Activated T-cell treated with anti-CD3 and anti-CD28 coated beads, Interleukin-2, amount 50 U/mL, for 48 hours (primary cell): ENCODE data around the gene OSBPL1A.
A peak's percentile ranks its signal among the peaks of the same experiment; 100 is the strongest.

Experiments
- DNase-seq, 2 experiments: peaks; one replicate each; pipeline ENCODE4 v3.0.0-alpha.2; 2020

OSBPL1A gene

DNA sequence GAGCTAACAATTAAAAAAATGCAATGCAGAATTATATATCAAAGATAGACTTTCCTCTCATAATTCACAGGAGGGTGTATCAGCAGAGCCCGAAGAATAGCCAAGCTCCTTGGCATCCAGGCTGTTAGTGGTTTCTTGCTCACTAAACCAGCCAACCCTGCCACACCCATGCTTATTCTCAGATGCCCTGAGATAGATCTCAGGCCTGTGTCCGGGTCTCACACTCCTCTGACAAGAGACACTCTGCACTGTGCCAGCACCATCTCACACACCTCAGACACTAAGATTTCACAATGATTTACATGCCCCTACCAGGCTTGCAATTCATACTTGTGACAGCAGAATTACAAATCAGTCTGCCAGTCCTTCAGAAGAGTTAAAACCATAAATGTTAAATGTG lies 64.5 kb downstream of the OSBPL1A start:
- no peak for DNase-seq

GRCh38 chr18:24326211-24326610 lies 71.4 kb downstream of the OSBPL1A start:
- no peak for DNase-seq

- no peak for DNase-seq
Measured at GRCh38 chr18:24322584-24323136, 75.0 kb downstream of the OSBPL1A start.

DNA sequence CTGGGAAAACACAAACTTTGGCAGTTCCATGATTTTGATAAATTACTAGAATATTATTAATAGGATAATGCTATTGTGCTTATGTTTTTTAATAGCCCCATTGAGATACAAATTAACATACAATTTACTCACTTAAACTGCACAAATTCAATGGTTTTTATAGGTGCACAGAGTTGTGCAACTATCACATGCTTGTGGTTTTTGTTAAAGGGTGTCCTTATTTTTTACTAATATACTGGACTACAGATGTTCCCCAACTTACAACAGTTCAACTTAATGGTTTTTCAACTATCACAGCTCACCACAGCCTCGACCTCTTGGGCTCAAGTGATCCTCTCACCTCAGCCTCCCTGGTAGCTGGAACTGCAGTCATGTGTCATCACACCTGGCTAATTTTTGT lies 76.6 kb downstream of the OSBPL1A start:
- no peak for DNase-seq

DNA sequence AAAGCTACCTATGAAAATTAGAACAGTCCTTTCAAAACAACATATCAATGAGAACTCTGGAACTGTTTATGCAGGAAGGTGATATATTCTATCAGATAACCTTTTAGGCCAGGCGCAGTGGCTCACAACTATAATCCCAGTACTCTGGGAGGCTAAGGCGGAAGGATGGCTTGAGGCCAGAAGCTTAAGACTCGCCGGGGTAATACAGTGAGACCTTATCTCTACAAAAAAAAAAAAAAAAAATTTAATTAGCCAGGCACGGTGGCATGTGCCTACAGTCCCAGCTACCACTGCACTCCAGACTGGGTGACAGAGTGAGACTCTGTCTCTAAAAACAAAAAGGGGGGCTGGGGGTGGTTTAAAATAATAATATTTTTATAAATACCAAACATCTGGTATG lies 77.9 kb downstream of the OSBPL1A start:
- DNase-seq, result no peak

GRCh38 chr18:24317370-24317769 lies 80.3 kb downstream of the OSBPL1A start:
- DNase-seq, result no peak

DNA sequence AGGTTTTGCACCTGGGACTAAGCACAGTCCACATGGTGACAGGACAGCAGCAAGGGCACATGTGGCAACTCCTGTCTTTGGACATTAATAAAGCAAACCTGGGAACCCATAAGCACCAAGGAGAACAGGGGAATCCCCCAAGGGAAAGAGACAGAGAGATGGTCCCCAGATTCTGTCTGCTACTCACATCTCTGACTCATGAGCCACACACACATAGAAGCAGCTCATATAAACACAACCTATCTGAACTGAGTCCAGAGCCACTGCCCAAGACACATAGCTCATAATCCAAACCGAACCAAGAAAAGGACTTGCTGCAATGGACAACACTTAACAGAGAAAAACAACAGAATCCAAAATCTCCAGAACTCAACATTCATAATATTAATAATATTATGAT lies 82.5 kb downstream of the OSBPL1A start:
- DNase-seq, result no peak

GRCh38 chr18:24306201-24306600 lies 91.4 kb downstream of the OSBPL1A start:
- DNase-seq, result no peak

- no peak for DNase-seq
Measured at GRCh38 chr18:24300703-24301102, 96.9 kb downstream of the OSBPL1A start.

GRCh38 chr18:24296276-24296675 lies 101.3 kb downstream of the OSBPL1A start:
- DNase-seq, result no peak

GRCh38 chr18:24293254-24293653 lies 104.4 kb downstream of the OSBPL1A start:
- DNase-seq, result no peak

GRCh38 chr18:24278591-24278990 lies 119.0 kb downstream of the OSBPL1A start:
- no peak for DNase-seq

GRCh38 chr18:24277516-24278195 lies 120.0 kb downstream of the OSBPL1A start:
- no peak for DNase-seq

DNA sequence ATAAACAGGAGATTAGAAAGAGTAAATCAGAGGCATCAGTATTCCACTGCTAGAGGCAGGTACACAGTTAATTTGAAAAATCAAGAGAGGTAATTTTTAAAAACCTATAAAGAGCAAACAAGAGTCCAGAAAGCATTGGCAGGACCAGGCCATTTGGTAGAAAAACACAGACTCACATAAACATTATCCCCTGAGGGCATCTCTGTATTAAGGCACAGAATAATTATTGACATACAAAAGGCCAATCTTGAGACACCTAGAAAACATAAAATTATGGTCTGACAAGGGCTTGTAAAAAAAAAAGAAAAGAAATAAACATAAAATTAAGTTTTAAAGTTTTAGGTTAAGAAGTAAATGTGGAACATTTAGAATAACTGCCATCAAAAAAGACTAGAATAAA lies 120.6 kb downstream of the OSBPL1A start:
- no peak for DNase-seq

DNA sequence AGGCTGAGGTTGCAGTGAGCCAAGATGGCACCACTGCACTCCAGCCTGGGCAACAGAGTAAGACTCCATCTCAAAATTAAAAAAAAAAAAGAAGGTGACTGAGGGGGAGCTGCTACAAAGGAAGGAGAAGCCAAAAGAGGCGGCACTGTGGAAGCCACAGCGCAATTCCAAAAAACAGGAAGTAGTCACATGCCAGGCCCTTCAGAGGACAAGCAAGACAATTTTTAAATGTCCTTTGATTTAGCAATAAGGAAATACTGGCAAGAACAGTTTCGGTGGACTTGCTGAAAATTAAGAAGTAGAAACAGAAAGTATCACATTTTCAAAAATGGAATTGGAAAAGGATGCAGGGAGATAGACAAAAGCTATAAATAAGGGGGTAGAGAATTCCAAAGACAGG lies 122.8 kb downstream of the OSBPL1A start:
- DNase-seq, result no peak

GRCh38 chr18:24273596-24273995 lies 124.0 kb downstream of the OSBPL1A start:
- no peak for DNase-seq

- no peak for DNase-seq
Measured at GRCh38 chr18:24272229-24272525, 125.4 kb downstream of the OSBPL1A start.

DNA sequence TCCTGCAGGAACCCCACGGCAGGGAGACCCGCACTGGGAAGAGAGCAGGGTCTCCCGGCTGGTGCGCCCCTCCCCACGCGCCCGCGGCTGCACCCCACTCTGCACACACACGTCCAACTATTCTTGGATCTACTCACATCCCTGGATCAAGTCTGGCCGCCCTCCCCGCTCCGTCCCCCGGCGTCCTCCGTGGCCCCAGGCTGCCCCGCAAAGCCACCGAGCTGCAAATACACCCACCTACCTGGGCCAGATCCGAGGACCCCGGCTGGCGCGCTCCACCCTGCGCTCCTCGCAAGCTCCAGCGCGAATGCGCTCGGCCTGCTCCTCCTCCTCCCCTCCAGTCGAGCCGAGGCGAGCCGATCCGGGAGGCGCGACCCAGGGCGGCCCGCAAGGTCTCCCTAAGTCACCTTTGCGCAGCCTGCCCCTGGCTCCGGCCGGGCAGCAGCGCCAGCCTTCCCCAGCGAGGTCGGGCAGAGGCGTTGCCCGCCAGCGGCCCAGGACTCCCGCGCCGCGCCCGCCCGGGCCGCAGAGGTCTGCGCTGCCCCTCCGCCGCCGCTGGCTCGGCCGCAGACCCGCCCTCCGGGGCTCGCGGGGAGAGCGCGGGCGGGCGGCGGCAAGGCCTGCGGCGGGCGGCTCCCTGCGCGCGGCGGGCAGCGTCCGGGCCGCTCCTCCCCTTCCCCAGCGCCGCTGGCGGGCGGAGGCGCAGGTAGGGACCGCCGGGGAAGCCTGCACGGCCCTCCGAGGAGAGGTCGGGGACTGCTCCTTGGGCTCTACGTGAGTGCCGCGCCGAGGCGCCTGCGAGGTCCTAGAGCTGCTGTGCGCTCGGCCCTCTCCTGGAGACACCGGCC lies 126.0 kb downstream of the OSBPL1A start:
- peak; percentile 40 to 54 for DNase-seq

DNA sequence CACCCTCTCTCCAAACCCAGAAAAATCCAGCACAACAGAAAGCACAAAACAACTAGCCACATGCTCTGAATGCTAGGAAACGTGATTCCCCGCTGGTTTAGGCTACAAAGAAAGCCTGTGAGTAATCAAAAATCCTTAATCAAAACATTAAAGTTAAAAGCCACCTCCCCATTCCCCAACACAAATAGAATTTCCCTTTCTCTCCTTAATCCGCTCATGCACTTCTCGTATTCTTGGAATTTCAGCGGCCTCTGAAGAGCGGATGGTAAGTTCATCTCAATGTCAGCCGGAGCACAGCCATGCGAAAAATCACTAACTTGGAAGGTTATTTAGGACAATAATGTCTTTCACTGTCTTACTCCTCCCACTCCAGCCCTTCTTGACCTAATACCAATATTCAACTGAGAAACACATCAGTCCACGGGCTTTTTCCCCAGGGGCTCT lies 126.7 kb downstream of the OSBPL1A start:
- DNase-seq, result no peak

DNA sequence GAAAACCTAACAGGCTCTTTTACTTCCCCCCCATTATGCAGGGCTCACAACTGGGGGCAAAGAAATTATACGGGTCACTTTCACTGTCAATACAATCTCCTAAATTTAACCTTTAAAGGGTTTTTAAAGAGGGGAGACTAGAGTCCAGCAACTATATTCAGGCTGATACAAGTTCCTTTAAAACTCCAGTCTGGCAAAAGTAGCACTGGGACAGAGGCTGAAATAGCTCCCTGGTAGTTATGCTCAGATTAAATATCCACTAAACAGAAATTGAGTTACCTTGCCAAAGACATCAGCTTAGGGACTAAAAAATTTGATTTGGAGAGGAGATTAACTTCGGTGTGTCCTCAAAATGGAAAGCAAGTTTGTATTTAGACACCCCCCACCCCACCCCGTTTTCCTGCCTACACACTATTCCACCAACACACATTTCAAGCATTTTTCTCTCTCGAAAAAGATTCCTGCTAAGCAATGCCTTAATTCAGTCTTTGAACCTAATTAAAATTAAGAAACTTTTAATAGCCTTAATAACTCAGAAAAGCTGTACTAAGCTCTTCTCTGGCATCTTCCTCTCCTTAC lies 127.2 kb downstream of the OSBPL1A start:
- no peak for DNase-seq

DNA sequence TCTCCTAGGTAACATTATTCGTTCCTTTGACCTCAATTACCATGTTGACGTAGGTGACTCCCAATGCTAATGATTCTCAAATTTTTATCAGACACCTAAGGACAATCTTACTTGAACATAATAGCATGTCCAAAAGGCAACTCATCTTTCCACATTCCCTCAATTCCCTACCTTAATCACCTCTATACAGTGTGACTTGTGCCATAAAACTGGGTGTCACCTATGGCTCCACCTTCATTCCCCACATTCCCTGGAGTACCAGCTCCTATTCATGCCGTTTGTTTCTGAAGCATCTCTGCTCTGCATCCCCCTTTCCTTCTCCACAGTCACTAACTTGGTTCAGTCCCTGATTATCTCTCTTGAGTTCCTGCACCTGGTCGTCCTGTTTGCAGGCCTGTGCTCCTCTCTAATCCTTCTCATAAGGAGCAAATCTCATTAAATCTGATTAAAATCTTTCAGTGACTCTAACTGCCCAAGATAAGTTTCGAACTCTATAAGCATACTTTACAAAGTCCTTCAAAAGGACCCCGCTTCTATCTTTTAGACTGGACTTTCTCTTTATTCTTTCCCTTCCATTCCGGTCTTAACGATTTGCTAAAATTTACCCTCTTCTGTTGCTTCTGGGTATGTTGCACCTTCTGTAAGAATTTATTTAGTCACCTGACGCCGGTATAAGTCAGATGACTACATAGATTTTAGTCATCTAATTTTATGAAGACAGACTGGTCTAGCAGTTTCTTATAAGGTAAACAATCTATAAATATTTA lies 128.7 kb downstream of the OSBPL1A start:
- DNase-seq, result no peak

GRCh38 chr18:24267878-24268277 lies 129.7 kb downstream of the OSBPL1A start:
- no peak for DNase-seq

GRCh38 chr18:24266131-24266530 lies 131.5 kb downstream of the OSBPL1A start:
- no peak for DNase-seq
